ENCODE data around the gene ZCCHC7.

- TF ChIP-seq CTCF (IDR thresholded peaks at IDR 0.05; ENCODE audit: control extremely low read depth in 1 of 3, insufficient read depth in 1 of 3, low read depth in 1 of 3, low read length in 3 of 3): peak; percentile 53 to 61 (median 55)
- TF ChIP-seq EZH2 (IDR thresholded peaks at IDR 0.05; ENCODE audit: low read depth, low read length, severe bottlenecking): no peak
- no peak for TF ChIP-seq POLR2AphosphoS5 (IDR thresholded peaks at IDR 0.05; ENCODE audit: low read depth, low read length)
- TF ChIP-seq TBP (IDR thresholded peaks at IDR 0.05; ENCODE audit: low read depth, low read length): no peak
- no peak for TF ChIP-seq POLR2A (IDR thresholded peaks at IDR 0.05; ENCODE audit: control extremely low read depth in 1 of 2, low read depth in 2 of 2, low read length in 2 of 2)
- TF ChIP-seq TCF12 (IDR thresholded peaks at IDR 0.05; ENCODE audit: low read depth, low read length): no peak
- no peak for TF ChIP-seq ZNF274 (IDR thresholded peaks at IDR 0.05; ENCODE audit: borderline replicate concordance, extremely low read depth, low read length)
- TF ChIP-seq SAP30 (IDR thresholded peaks at IDR 0.05; ENCODE audit: insufficient read depth, insufficient replicate concordance, low read length): no peak
- TF ChIP-seq MAX (IDR thresholded peaks at IDR 0.05): no peak
- TF ChIP-seq KDM1A (IDR thresholded peaks at IDR 0.05; ENCODE audit: borderline replicate concordance, low read length): no peak
These were observed 188.8 kb downstream of the ZCCHC7 start for GRCh38 chr9:37309136-37309535.
